HG02938 (cell line): ENCODE data around the gene DEDD2.

ENCODE experiments used
- ATAC-seq: cut with Tn5 transposase; IDR thresholded peaks from one replicate; pipeline ENCODE4 v1.9.1; 2021; ENCODE audit warnings: mild to moderate bottlenecking, moderate library complexity; ENCODE audit not compliant: unreplicated experiment

DEDD2 gene

DNA sequence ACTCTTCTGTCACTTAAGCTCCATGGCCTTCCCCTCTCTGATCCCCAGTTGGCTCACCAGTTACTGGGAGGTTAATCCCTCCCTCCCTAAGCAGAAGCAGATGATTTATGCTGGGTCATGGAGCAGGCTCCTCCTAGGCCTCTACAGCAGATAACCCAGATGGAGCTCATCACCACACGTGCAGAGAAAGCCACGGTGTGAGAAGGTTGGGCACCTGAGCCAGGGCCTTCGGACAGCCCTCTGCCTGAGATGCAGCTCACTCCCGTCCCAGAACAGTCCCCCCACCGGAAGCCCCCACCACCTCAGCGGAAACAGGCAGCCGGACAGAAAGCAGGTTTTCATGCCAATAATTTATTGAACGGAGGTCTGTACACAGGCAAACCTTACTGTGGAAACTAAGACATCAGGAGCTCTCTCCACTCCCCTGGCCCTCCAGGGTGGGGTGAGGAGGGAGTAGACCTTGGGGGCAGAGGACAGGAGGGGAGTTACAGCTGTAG, 12.4 kb upstream of the DEDD2 start:
- no peak for ATAC-seq

GRCh38 chr19:42229301-42229854, 11.9 kb upstream of the DEDD2 start:
- no peak for ATAC-seq

- no peak for ATAC-seq
Observed at GRCh38 chr19:42228641-42229040, 11.2 kb upstream of the DEDD2 start.

DNA sequence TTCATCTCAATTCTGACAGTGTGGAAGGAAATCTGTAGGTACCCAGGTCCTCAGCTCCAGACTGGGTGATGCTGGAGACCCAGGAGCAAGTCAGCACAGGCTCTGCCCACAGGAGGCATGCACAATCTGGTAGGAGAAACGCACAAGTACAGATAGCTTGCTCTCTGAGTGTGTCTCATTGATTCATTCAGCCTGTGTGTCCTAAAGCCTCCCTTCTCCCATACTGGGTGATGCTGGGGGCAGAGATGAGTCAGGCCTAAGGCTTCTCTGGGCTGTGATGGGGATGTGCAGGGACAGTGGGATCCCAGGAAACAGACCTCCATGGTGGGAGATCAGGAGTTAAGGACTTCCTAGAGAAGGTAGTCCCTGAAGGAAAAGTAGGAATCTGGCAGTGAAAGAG, 9.4 kb upstream of the DEDD2 start:
- no peak for ATAC-seq

DNA sequence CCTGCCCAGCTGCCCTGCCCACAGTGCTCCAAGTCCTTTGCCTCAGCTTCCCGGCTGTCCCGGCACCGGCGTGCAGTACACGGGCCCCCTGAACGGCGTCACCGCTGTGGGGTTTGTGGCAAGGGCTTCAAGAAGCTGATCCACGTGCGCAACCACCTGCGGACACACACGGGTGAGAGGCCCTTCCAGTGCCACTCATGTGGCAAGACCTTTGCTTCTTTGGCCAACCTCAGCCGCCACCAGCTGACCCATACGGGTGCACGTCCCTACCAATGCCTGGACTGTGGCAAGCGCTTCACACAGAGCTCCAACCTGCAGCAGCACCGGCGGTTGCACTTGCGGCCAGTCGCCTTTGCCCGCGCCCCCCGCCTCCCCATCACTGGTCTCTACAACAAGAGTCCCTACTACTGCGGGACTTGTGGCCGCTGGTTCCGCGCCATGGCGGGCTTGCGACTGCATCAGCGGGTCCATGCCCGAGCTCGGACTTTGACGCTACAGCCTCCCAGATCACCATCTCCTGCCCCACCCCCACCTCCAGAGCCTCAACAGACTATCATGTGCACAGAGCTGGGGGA, 8.3 kb upstream of the DEDD2 start:
- no peak for ATAC-seq

DNA sequence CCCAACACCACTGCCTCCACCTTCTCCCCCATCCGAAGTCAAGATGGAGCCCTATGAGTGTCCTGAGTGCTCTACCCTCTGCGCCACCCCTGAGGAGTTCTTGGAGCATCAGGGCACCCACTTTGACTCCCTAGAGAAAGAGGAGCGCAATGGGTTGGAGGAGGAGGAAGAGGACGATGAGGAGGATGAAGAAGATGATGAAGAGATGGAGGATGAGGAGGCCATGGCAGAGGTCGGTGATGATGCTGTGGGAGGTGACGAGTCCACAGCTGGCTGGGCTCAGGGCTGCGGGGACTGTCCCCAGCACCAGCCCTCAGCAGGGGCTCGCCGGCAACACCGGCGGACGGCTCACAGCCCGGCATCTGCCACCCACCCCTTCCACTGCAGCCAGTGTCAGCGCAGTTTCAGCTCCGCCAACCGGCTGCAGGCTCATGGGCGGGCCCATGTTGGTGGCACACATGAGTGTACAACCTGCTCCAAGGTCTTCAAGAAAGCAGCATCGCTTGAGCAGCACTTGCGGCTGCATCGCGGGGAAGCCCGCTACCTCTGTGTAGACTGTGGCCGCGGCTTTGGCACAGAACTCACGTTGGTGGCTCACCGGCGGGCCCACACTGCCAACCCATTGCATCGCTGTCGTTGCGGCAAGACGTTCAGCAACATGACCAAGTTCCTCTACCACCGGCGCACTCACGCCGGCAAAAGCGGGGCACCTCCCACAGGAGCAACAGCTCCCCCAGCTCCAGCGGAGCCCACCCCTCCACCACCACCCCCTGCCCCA, 7.7 kb upstream of the DEDD2 start:
- ATAC-seq, result no peak

GRCh38 chr19:42220751-42221097, 3.2 kb upstream of the DEDD2 start:
- no peak for ATAC-seq

GRCh38 chr19:42219812-42220750, 2.6 kb upstream of the DEDD2 start, which contains the start of gene ZNF526:
Gene ZNF526, plus strand, starts transcription at chr19:42220312. Its CDS starts 4,092 bp downstream, at chr19:42224404.
- peak; percentile 74 for ATAC-seq

GRCh38 chr19:42216653-42217519, 591 bp downstream of the DEDD2 start:
- ATAC-seq, result peak; percentile 2

DNA sequence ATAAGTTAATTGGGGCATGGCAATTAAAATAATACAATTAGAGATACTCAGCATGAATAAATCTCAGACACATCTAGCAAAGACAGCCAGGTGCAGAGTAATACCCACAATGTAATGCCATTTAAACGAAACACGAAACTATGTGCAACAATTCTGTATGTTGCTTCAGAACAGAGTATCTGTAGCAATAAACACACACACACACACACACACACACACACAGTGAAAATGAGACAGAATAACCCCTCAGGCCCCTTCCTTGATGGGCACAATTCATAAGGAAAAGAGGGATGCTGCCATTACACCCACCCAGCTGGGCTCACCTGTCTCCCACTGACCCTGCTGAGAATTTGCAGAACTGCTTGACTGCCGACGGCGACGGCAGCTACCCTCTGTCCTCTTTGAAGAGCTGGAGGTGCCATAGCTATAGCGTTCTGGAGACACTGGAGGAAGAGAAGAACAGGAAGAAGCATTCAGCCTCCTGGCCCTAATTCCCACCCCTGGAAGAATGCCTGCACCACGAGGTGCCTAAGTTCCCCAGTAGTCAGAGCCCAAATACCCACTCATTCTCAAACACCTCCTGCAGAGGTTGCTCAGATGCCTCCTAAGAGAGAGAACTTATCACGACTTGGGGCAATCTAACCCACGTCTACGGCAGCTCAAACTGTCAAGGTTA, 2.5 kb downstream of the DEDD2 start:
- no peak for ATAC-seq

DNA sequence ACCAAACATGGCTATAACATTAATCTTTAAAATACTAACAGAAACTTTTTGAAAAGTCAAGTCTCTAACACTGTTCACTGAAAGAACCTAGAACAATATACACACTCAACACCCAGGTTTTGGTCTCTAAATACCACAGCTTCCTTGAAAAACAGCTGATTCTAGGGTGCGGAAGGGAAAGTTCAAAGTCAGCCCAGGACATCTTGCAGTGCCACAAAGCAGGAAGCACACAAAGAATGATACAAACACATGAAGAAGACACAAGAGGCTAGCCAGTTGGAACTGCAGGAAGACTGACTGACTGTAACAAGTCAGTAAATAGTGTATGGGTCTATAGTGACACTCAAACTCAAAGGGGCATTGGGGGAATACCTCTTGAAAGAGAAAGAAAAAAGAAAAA, 4.6 kb downstream of the DEDD2 start:
- ATAC-seq, result no peak

DNA sequence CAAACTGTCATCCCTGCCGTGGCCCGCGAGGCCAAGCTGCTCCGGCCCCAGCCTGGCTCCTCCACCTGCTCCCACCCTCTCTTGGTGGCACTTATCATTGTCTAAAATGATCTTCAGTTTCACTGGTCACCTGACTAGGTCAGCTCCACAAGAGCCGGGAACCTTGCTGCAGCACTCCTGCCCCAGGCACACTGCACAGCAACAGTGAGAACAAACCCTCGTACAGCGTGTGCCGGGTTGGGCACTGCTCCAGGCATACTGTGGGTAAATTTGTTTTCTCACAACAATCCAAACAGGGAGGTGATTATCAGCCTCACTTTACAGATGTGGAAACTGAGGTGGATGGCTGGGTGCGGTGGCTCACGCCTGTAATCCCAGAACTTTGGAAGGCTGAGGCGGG, 8.9 kb downstream of the DEDD2 start:
- no peak for ATAC-seq

- ATAC-seq, result no peak
Observed at GRCh38 chr19:42207767-42208271, 9.7 kb downstream of the DEDD2 start.

DNA sequence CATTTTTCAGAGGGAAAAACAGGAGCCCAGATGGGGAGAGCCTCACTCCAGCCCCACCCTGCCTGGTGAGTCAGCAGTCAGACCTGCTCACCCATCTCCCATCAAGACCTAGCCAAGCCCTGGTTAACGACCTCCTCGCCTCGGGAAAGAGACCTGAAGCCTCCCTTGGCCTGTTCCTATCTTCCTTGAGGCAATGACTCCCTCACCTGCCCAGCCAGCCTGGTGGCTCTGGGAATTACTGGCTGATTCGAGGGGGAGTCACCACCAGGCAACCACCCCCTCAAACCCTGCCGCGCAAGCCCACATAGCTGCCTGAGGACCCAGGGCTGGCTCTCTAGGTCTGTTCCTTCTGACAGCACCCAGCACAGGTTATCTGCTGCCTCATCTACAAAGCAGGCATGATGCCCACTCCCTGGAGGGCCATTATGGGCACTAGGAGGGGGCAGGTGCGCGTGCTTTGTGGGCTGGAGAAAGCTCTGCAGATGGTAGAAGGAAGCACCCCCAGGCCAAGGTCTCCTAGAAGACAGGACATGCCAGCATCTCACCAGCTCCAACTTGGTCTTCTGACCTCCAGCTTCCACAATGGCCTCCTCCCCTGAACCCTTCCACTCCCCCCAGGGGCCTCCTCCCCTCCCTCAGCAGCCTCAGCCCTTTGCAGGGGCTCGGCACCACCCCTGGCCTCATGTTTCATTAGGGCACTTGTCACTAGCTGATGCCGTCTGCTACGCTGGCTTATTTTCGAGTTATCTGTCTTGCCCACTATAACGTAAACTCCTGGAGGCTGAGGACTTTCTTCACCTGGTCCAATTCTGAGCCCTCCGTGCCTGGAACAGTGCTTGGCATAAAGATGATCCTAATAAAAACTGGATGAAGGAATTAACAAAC, 10.4 kb downstream of the DEDD2 start:
- no peak for ATAC-seq

GRCh38 chr19:42204664-42205063, 12.8 kb downstream of the DEDD2 start:
- no peak for ATAC-seq

DNA sequence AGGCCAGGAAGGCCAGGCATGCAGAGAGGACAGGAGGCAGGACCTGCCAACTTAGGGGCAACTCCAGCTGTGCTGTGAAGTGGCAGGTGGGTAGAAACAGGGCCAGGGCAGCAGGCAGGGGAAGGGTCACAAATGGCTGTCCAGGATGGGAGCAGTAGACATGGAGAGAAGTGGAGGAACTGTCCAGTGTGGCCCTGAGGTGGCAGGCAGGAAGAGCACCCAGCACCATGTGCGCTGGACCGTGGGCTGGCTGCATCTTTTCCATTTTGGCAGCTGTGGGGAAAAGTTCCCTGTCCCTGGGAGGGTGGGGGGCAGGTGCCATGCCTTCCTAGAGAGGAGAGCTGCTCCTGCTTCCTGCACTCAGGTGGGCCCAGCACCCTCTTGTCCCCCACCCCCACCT, 13.8 kb downstream of the DEDD2 start:
- ATAC-seq, result no peak

DNA sequence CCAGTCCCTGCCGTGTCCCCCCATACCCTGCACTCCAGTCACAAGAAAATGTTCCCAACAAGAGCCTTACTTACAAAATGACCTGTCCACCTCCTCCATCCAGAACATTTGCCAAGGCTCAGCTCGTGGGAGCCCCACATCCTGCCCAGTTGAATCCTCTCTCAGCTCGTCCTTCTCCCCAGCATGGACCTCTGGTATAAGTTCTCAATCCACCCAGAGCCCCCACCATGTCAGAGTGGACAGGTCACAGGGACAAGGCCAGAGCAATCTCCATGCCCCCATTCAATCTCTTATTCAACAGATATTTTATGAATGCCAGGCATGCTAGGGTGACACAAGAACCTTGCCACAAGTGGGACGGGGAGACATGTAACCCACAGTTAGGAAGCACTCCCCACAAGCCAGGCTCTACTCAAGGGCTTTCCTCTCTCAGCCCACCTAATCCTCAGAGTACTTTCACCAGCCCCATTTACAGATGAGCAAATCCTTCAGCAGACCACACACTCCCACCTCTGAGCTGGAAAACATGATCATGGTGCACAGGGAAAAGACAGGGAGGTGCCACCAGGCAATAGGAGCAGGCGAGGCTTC, 15.1 kb downstream of the DEDD2 start:
- no peak for ATAC-seq
